Activated CD8-positive, alpha-beta memory T cell treated with anti-CD3 and anti-CD28 coated beads for 1 hour (primary cell): Measurements from ENCODE around the gene PI4KB.

Experiments
- DNase-seq, 2 donors: peaks; one replicate each; pipeline ENCODE4 v3.0.0-alpha.2; 2020; ENCODE audit warnings: low read depth in 1 of 2; ENCODE audit errors: extremely low read depth in 1 of 2

Gene PI4KB

DNA sequence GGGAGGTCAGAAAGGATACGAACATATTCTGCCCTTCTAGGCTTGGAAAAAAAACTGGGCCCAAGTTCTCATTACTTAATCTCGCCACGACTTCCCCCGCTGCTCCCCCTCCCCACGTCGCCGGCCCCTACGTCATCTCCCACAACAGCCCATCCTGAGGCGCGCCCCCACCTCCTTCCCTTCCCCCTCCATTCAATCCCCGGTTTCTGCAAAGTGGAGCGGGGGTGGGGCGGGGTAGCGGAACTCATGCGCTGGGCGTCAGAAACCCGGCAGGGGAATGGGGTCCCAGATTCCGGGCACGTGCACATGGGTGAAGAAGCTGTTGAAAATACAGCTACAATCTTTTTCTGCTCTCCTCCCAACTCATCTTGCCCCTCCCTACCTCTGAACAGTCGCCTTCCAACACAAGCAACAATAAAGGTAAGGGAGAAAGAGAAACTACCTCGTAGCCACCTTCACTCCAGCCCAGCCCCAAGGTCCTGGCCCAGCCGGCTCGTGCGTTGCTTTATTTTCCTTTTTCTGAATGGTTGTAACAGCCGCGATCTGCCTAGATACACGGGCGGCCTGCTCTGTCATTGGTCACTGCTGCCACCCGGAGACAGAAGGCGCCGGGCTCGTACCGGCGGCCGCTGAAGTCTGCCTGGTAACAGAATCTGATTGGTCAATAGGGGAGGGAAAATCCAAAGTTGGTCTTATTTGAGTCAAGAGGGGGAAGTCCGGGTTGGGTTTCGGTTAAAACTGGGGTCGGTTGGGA lies 19.7 kb upstream of the PI4KB start, which contains the start of gene RFX5:
TSS of gene RFX5 (minus strand) at position 484 of the 754 bp plus-strand sequence. CDS start 932 bp downstream, outside the sequence.
- peak; percentile 78 to 85 for DNase-seq

DNA sequence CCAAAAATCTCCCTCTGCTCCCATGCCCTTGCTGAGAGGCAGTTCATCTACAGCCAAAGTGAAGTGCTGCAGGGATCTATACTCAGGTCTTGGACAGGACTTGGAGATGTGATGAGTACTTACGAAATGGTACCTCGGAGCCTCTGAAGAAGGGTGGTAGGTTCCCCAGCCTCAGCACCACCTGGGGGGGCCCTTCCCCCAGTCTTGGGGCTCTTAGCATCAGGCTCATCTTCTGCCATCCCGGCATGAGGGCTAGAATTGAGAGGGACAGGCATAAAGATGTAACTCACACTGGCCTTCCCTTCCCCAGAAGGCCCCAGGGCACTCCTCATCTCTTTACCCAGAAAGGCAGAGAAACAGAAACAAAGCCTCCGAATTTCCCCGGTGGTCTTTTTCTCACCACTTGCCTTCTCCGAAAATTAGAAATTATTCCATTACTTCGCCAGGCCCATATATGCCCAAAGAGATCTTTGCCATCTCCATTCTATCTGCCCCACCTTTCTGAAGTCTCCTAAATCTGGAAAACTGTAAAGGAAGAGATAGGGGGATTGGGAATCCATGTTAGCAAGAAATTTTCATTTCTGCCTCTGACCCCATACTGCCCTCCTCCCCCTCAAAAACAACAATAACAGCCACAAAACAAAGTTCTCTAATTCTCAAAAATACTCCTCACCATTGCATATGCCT lies 19.0 kb upstream of the PI4KB start:
- no peak for DNase-seq

DNA sequence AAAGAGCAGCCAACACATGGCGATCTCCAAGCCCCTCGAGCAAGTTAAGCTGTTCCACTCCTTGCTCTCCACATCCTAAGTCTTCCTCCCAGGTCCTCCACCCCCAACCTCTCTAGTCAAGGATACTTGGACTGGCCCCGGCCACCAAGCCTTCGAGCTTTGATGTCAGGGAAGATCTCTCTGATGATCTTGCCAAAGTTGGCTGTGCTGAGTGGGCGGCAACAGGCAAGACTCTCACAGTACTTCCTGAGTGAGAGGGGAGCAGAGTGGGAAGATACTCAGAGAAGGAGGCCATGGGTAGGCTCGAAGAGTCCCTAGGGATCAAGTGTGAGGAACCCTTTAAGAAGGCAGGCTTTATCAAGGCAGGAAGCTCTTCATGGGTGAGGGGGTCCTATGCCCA lies 17.1 kb upstream of the PI4KB start:
- no peak for DNase-seq

DNA sequence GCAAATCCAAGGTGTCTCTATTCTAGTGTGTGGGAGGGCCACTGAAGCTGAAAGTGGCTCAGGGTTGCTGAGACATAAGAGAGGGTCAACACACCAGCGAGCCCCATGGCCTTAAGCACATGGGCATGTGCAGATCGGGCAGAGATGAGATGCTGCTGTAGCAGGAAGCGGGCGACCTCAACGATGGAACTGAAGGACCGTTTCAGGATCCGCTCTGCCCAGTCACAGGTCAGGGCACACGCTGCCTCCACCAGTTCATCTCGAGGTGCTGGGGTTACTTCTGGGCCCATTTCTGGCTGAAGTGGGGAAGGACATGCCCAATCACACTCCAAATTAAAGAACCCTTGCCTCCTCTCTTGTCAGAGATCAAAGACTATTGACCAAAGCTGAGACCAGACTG lies 16.4 kb upstream of the PI4KB start:
- DNase-seq: no peak

DNA sequence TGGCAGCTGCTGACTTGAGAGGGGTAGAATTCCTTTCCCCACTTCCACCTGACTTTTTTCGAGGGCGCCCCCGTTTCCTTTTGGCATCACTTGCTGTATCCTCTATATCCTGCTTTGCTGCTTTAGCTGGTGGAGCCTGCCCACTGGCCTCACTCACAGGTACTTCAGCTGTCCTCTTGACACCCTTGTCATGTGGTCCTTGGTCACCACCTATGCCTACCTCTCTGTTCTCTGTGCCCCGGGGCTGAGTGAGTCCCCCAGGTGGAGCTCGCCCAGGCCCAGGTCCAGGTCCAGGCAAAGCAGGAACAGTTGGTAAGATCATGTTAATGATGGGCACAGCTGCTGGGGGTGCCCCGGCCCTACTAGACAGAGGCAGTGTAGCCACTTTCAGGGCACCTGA lies 15.4 kb upstream of the PI4KB start:
- no peak for DNase-seq

DNA sequence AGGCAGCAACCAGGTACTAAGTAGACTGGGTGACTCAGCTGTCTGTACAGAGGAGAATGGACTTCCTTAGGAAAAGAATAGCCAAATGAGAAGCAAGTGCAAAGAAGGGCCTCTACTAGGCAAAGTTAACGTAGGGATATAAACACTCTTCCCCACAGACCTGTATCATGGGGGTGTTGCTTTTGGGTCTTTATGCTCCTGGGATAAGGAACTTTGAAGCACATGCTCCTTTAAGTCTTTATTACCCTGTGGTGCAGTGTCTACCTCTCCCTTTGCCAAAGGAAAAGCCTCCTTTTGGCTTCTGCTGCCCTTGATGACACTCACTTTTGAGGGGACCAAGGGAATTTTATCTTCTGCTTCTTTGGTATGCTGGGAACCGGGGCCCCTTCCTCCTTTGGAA lies 14.8 kb upstream of the PI4KB start:
- no peak for DNase-seq

DNA sequence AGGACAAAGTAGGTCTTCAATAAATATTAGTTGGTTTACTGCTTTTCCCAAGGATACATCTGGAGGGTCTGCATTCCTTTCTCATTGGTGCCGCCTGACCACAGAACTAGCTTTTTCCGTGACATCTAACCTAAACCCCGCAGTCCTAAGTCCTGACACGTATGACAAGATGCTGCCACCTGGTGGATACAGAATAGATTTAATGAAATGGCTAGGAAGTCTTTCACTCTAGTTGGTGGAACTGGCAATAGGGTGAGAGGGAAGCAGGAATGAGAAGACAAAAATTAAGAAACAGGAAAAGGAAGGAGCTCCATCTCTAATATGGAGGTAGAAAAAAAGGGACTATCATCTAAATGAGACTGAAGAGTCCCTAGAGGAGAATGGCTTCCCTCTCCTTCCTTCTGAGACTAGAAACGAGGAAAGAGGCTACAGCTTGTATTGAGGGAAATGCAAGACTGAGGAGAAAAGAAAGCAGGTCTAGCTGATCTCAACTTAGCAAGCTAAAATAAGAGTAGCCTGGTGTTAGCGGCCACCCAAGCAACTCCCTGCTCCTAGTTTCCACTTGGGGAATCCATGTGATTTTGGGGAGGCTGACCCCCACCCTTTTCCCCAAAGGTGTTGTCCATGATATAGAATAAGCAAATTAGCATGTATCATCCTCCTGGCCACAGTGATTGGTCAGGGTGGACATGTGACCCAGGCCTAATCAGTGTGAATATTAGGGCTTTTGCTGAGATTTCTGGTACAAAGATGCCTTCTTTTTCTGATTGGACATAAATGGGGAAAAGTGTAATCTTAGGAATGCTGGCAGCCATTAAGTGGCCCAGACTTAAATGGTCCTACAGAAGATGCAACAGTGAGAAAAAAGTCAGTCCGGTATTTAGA lies 13.9 kb upstream of the PI4KB start:
- DNase-seq: peak in 1 of 2 donors; percentile 22

DNA sequence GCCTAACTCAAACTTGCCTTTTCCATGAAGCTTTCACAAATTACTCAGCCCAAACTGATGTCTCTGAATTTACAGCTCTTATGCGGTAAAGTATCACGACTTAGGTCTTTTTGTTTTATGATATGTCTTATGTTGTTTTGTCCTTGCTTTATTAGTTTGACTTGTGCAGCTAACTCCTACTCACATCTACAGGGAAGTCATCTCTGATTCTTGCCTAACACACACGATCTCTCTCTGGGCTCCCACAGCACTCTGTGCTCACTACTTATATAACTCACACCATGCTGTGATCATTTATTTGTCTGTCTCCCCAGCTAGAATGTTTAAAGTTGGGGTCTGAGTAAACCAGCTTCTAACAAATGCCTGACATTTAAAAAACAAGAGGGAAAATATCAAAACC lies 9.3 kb upstream of the PI4KB start:
- DNase-seq: no peak

DNA sequence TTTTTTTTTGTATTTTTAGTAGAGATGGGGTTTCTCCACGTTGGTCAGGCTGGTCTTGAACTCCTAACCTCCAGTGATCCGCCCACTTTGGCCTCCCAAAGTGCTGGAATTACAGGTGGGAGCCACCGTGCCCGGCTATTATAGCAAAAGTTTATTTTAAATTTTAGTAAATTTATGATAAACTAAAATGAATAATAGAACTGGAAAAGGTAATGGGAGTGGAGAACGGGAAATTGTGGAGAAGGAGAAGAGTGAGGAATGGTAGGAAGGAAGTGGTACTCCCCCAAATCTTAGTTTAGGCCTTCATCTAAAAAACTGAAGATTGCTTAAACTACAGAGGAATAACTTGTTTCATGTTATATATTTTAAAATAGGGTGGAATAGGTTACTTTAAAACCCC lies 7.6 kb upstream of the PI4KB start:
- DNase-seq: no peak

DNA sequence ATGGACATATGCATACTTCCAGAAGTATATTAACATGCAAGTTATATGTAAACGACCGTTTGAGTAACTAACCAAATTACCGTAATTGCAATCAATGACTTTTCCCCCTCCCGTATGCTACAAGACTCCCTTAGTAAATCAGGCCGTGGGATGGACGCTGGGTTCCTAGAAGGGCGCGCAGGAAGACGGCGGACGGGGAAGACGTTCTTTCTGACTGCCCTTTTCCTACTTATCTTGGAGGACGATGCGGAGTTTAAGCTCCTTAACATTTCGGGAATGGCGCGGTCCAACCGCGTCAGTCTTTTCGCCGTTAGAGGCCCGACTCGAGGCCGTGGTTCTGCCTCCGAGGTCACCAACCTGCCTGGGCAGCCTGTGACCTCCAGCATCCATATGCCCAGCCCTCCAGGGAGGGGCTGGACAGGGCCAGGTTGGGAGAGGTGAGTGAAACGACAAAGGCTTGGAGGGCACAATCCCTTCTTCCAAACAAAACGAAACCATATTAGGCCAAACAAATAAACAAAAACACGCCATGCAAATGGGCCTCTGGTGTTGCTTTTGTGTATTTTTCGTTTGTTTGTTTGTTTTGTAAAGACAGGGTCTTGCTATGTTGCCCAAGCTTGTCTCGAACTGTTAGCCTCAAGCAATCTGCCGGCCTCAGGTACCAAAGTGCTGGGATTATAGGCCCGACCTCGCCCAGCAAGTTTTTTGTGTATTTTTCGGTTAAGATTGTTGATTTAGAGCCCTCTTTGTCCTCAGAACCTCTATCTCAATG lies 873 bp upstream of the PI4KB start:
- DNase-seq: no peak

DNA sequence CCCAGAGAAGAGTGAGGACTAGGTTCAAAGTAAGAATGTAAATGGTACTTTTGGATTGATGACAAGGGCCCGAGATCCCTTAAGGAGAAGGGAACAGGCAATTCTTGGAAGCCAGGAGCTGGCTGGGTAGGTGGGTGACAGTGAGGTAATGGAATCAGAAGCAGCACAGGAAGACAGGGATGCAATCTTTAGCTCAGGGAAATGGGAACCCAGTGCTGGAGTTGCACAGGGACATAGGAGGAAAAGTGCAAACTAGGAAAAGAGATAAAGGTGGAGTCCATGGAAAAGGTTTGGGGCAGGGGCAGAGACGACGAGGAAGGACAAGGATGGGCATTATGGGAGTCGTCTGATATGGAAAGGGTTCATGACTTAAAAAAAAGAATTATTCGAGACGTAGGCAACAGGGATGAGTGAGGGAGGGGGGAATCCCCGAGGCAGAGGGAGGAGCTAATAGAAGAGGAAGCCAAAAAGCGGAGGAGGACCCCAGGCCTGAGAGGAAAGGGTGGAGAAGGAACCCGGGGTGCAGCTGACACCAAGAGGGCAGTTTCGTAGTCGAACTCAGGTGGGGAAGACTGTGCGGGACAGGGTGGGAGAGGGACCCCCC lies 495 bp downstream of the PI4KB start:
- DNase-seq: peak; percentile 16 to 25

DNA sequence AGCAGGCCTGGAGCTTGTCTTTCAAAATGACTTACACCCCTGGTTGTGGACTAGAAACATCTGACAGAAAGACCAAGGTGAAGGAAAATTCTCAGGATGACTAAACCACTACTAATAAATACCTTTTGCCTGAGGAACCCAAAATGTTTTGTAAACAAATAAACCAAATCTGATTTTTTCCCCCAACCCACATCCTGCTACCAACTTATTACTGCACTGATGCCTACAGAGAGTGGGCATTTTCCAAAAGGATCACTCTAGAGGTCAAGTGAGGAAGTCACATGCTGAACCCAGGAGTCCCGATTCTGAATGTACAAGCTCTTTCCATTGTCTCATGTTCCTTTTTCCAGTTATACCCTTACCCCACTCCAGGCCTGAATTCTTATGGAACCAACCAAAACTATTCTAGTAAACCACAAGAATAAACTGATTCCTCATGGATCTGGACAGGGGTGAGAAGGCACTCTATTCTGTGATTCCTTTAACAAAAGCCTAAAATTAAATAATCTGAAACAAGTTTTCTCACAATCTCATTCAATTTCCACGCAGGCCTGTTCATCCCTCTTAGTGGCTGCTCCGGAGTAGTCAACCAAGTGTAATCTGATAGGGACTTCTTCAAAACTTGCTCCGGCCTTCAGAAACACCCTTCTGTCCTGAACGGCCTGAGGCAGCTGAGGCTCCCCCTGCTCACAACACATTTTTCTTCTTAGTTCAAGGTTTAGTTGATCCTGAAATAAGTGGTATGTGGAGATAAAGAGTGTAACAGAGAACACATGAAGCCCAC lies 1.4 kb downstream of the PI4KB start:
- DNase-seq: no peak

DNA sequence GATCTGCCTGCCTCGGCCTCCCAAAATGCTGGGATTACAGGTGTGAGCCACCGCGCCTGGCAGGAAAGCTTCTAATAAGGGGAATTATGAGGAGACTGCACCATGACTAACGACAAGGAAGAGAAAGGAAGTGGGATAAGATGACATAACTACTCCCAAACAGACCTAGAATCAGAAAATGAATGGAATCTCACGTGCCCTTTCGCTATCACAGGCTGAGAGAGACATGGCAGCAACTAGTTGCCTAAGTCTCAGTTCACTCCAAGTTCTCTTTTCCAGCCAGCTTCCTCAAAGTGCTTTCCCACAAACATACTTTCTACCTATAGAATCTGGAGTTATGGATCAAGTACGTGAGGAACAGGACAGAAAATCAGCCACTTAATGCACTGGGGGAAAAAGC lies 2.0 kb downstream of the PI4KB start:
- no peak for DNase-seq

DNA sequence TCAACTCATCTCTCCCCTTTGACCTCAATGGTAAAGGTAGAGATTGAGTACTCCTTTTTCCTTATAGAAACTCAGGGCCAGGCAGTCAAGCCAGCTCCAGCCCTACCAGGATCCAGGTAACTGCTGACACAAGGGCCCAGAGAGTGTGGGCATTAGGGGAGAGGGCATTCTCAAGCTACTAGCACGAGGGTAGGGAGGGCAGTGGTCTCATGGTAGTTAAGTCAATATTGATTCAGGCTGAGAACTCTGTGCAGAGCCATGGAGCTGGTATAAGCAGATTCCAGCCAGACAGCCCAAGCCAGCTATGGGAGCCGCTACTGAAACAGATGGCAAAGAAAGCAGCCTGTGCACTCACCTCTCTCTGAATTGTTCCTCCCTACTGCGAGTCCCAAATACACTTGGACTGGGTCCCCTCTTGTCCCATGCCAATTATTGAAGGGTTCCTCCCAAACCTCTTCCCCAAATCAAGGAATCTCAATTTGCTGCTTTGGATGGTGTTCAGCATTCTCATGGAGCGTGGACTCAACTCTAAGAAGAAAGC lies 2.8 kb downstream of the PI4KB start:
- DNase-seq: no peak

DNA sequence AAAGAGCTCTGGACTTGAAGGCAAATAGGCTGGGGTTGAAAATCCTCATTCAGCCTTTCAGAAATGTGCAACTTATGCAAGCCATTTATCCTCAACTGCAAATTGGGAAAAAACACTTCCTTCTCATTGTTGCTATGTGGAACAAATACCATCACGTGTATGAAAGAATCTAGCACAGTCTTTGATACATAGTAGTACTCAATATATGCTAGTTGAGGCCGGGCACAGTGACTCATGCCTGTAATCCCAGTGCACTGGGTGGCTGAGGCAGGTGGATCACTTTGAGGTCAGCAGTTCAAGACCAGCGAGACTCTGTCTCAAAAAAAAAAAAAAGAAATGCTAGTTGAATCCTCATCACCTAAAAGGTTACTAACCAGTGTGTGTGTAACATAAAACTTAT lies 8.2 kb downstream of the PI4KB start:
- DNase-seq: no peak

DNA sequence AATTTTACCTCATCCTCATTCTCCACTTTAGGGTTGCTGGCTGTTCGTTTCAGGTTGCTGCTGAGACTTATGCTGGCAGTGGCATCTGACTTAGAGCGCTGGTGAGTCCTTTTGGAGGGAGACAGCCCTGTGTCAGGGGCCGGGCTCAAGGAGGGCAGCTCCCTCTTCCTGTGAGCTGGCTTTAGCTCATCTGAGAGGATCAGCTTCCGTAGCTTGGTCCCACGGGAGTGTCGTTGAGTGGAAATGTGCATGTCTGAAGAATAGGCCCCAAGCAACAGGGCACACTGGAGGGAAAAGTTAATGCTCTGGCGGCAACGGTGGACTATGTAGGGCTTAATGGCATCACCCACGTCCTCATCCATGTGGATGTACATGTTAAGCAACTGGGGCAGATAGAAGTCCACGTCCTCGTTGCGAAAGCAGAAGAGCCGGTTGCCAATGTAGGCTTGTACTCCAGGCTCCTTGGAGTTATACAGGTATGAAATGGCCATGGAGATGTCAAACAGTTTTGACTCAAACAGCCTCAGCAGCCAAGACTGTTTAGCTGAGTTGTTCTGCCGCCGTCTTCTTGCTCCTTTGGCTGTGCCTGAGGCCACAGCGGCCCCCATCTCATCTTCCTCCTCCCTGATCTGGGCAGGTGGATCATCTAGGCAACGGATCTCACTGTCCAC lies 11.5 kb downstream of the PI4KB start:
- no peak for DNase-seq

DNA sequence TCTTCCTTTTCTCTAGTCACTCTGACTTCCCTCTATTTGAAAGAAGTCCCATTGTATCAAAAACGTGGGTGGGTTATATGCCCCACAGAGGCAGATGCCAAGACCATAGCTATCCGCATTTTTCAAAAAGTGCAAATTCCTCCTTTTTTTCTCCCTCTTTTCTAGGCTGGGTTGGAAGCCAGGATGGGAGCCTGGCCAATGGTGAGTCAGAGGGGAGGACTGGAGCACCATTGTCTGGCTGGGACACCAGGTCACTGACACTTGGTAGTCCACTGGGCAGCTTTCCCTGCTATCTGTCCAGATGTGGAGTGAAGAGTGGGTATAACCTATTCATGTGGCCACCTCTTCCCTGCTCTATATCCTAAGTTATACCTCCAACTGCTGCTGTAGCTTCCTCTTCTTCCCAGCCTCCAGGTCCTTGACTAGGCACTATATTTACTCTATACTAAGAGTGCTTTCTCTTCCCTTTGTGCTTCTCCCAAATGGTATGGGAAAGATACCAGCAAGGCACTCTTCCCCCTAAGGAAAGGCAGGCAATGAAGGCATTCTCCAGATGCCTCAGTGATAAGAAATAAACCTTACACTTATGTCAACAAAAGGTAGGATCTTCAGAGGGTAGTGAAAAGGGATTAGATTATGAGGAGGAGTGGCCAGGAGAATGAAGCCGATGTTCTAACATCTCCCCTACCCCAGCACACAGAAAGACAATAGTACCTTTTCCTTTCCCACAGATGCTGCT lies 12.9 kb downstream of the PI4KB start:
- no peak for DNase-seq

DNA sequence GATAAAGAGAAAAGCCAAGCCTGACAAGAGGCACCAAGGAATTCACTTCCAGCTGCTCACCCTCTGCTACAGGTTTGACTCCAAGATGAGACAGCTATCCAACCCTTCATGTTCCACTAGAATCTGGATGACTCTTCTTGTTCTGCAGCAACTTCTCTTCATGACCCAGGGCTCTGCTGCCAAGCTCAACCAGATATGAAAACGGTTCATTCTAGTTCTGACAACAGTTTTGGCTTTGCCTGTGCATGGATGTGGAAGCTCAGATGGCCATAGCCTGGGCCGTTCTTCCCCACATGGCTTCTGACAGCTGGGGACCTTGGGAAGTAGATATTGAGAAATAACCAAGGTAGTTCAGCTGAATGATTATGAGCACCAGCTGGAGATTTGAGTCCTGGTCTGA lies 13.7 kb downstream of the PI4KB start:
- no peak for DNase-seq
